NCI-H1694 (cell line): ENCODE measurements around the gene TSKU.
A peak's percentile ranks its signal among the peaks of the same experiment; 100 is the strongest.
"Not testable (repeated sequence)": the region's sequence is repeated elsewhere in the genome, so short reads cannot be mapped to it uniquely, and the experiment has no call there.

ENCODE experiments used
- DNase-seq: peaks from one replicate; lab custom pipeline; 2025; lab: John Stamatoyannopoulos, UW

Gene TSKU

GRCh38 chr11:76824980-76825725 lies 42.0 kb downstream of the TSKU start:
- DNase-seq, result no peak

- no peak for DNase-seq
Observed at GRCh38 chr11:76825726-76826396, 42.7 kb downstream of the TSKU start.

- not testable (repeated sequence) for DNase-seq
Observed at GRCh38 chr11:76826508-76826907, 43.4 kb downstream of the TSKU start.

- not testable (repeated sequence) for DNase-seq
Observed at GRCh38 chr11:76827005-76827404, 43.8 kb downstream of the TSKU start.

- DNase-seq, result peak; percentile 59
Observed at GRCh38 chr11:76830639-76831327, 47.6 kb downstream of the TSKU start.

DNA sequence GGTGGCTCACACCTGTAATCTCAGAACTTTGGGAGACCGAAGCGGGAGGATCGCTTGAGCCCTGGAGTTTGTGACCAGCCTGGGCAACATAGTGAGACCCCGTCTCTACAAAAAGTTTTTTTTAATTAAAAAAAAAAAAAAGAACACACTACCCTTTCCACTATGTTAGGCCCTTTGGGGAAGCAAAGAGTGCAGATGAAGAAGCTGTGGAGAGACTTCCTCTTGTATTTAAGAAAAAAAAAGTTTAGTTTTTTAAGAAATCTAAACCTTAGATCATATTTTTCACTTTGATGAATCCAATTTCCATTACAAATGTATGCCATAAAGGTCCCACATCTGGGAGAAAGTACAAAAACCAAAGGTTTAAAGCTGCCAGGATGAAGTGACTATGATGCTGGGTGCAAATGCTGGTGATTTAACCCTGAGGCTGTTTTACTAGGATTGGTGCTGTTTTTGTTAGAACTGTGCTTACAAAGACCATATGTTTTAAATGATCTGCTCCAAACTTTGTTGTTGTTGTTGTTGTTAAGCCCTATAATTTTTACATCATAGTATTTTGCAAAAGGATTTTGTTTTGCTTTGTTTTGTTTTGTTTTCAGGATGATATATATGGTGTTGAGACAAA lies 48.6 kb downstream of the TSKU start:
- no peak for DNase-seq

- DNase-seq, result no peak
Observed at GRCh38 chr11:76832361-76832760, 49.2 kb downstream of the TSKU start.

DNA sequence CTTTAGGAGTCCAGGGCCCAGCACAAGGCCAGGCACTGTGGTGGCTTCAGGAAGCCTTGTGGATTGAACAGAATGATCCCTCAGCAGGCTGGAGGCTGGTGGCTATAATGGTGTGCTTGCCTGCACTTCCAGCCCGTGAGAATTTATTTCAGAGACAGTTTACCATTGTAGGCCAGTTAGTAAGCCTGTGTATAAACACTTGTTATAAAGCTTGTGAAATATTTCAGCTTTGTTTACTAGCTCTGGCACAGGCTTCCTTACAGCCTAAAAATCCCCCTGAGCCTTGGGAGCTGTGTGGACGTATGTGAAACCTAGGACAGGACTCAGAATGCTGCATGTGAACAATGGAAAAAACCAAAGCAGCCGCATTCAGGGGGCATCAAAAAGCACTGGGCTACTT lies 51.0 kb downstream of the TSKU start:
- no peak for DNase-seq

DNA sequence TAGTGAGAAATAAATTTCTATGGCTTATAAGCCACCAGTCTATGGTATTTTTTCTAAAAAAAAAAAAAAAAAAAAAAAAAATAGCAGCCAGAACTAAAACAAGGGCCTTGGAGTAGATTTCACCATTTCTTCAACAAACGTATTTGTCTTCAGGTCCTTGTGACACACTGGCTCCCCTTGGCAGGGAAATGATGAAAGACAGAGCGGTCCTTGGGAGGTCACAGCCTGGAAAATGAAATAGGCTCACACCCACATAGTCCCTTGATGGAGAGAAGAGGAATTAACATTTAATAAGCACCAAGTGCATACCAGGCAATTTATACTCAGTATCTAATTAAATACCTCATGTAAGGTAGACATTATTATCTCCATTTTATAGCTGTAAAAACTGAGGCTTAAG lies 51.9 kb downstream of the TSKU start:
- no peak for DNase-seq

DNA sequence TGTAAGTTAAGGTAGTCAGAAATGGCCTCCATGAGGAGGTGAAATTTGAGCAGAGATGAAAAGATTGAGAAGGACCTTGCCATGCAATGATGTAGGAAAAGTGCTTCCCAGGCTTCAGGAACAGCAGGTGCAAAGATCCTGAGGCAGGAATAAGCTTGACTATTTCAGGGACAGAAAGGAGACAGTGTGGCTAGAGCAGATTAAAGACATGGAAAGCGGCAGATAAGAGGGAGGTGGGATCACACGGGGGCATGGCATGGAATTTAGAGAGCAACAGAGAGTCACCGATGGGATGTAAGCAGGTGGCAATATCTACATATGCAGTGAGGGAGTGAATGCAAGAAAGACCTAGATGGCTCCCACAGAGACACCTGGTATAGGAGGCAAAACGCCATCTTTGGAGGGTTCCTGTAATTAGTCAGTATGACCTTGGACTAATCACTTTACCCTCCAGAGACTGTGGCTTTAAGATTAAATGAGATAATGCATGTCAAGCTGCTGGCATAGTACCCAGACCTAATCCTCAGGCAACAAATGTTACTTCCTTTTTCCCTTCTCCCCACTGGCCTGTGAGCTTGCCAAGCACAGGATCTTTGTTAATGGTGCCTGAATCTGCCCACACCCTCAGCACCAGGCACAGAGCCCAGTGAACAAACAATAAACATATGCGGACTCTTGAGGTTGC lies 52.9 kb downstream of the TSKU start:
- DNase-seq, result peak; percentile 87

GRCh38 chr11:76836613-76837291 lies 53.6 kb downstream of the TSKU start:
- DNase-seq, result no peak

DNA sequence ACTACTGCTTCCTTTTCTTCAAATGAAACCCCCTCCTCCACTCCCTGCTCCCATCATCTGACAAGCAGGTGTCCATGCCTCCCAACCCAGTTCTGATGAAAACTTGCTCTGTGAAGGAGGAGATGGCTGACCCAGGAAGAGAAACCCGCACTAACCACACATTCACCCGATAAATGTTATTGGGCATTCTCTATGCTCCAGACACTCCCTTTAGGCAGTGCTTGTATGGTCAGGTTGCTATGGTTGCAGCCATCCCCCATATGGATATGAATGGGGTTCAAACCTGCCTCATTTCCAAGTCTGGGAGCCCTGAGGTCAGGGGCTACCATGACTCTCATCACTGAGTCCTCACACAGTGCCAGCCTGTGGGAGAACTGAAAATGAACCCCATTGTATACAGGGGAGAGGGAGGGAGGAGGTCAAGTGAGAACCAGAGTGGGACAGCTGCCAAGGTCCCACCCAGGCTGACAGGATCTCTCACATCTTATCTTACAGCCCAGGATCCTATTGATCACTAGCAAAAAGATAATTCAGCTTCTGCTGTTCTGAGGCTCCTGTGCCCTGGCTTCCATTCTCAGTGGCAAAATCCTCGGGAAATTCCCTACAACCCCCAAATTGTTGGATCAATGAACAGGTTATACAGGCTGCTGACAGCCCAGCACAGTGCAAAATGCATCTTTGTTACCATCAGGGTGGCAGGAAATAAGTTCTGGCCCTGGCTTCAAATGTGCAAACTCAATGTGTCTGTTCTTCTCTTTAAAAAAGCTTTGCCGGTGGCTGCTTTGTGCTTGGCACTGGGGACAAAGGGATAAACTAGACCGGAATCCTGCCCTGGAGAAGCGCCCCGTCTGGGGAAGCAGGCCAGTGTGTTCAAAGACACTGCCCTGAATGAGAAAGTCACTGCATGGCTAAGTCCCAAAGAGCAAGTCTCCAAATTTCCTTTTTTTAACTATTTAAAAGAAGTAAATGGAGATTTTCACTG lies 54.8 kb downstream of the TSKU start:
- DNase-seq, result no peak

DNA sequence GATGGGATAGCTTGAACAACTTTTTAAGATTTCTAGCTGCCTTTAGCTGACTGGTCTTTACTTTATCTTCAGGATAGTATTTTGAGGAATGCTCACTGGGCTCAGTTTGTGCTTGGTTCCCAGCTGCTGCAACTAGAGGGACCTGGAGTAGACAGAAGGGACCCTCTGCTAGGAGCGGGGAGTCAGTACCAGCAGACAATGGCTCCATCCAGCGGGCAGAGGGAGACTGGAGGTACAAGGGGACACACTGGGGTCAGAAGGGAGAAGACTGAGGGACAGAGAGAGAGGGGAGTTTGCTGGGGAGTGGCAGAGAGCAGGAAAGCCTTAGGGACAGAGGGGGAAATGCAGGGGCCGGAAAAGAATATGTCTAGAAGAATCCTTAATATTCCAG lies 55.5 kb downstream of the TSKU start:
- DNase-seq, result peak; percentile 62

DNA sequence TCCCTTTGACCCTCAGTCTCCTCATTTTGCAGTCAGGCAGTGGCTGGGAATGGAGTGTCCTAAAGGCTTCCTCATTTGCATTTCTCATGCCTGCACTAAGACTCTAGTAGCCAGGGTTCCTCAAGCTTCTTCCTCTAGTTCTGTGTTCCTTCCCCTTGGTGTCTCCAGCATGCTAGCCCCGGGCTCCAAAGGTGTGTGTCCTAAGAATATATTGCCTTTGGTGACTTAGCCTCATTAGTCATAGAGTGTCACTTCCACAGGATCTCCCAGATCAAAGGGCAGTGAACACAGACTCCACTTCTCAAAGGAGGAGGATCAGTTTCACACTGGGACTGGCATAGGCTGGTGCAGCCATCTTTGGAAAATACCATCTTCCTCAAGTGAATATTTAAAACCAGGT lies 56.2 kb downstream of the TSKU start:
- DNase-seq, result no peak

DNA sequence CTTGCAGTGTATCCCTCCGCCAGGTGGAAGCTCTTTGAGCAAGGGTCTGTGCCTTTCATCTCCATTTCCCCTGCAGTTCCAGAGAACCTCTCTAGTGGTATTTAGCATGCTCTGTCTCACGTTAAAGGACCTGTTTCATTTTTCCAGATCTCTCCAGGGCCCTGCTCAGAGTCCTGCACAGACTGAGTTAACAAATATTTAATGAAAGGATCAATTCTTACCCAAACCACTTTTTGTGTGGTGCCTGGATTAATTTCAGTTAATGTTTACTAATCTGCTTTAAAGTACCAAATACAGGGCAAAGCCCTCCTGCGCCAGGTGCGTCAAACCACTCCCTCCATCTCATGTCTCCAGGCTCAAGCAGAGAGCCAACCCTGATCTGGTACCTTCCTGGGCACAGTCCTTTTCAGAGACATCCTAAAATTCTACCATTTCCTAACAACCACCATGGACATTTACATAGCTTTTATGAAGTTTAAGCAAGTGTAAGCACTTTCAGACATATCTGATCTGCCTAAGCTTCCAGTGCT lies 58.8 kb downstream of the TSKU start:
- DNase-seq, result no peak

- DNase-seq, result no peak
Observed at GRCh38 chr11:76843907-76844306, 60.8 kb downstream of the TSKU start.

- DNase-seq, result no peak
Observed at GRCh38 chr11:76844511-76844910, 61.4 kb downstream of the TSKU start.

- DNase-seq, result no peak
Observed at GRCh38 chr11:76845069-76845468, 61.9 kb downstream of the TSKU start.

GRCh38 chr11:76846441-76846840 lies 63.3 kb downstream of the TSKU start:
- no peak for DNase-seq
